HFF-Myc (cell line): ENCODE data around the gene EFR3B.
"Not testable (repeated sequence)": the region's sequence is repeated elsewhere in the genome, so short reads cannot be mapped to it uniquely, and the experiment has no call there.

Experiments
- DNase-seq: peaks from one replicate; pipeline ENCODE4 v3.0.0-alpha.2; 2011; ENCODE audit warnings: low read depth; ENCODE audit errors: extremely low read depth
- H3K4me3 ChIP-seq: replicated peaks from 2 replicates; pipeline ENCODE4 v1.5.1; 2011; ENCODE audit warnings: low read depth, mild to moderate bottlenecking, control low read depth, low read length
- TF ChIP-seq, protein P1 (sequence below): IDR thresholded peaks from 2 replicates; pipeline ENCODE4 v1.5.1; 2012; ENCODE audit warnings: mild to moderate bottlenecking, low read depth, low read length, control low read depth; ENCODE audit errors: missing control alignments

Gene EFR3B

DNA sequence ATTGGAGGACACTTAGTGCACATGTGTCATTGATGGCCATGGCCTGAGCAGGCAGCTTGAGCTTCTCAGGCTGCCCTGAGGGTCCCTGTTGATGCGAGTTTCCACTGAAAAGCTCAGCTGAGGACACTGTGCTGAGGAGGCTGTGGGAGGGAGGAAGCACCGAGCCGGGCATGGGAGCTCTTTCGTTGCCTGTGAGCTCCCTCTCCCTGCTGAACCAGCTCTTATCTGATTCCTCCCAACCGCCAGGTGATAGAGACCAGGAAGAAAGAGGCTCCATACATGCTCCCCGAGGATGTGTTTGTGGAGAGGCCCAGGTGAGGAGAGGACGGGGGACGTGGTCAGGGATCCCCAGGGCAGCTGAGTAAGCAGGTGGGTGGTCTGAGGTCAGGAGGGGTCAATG, 99.2 kb downstream of the EFR3B start:
- TF ChIP-seq, protein P1, sequence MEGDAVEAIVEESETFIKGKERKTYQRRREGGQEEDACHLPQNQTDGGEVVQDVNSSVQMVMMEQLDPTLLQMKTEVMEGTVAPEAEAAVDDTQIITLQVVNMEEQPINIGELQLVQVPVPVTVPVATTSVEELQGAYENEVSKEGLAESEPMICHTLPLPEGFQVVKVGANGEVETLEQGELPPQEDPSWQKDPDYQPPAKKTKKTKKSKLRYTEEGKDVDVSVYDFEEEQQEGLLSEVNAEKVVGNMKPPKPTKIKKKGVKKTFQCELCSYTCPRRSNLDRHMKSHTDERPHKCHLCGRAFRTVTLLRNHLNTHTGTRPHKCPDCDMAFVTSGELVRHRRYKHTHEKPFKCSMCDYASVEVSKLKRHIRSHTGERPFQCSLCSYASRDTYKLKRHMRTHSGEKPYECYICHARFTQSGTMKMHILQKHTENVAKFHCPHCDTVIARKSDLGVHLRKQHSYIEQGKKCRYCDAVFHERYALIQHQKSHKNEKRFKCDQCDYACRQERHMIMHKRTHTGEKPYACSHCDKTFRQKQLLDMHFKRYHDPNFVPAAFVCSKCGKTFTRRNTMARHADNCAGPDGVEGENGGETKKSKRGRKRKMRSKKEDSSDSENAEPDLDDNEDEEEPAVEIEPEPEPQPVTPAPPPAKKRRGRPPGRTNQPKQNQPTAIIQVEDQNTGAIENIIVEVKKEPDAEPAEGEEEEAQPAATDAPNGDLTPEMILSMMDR, result no peak
- no peak for DNase-seq
- no peak overlapping the region for H3K4me3 ChIP-seq

DNA sequence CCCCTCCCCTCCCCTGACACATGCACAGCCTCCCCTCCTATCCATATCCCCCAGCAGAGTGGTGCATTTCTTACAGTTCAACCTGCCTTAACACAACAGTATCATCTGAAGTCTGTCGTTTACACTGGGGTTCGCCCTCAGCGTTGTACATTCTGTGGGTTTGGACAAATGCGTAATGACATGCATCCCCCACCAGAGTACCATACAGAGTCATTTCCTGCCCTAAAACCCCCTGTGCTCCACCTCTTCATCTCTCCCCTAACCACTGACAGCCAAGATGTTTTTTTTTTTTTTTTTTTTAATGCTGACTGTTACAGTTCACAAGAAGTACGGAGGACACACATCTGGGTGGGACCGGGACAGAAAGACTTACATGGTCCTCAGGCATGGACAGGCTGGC, 103.9 kb downstream of the EFR3B start:
- TF ChIP-seq, protein P1, result no peak
- DNase-seq, result no peak
- no peak overlapping the region for H3K4me3 ChIP-seq

DNA sequence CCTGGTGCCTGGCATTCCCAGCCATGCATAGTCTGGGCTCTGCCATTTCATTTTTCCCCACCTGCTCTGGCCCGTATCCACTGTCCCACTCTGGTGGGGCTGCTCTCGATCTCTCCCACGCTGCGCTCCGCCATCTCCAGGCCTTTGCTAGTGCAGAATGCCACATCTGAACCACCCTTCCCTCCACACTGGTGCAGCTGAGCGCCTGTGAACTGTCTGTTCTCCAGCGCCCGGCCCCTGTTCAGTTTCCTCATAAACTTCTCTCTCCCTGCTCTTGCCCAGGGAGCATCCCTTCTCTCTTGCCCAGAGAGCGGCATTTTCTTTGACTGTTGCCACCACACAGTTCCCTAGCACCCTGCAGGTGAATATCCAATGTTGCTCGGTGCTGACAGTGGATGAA, 105.0 kb downstream of the EFR3B start:
- TF ChIP-seq, protein P1, result no peak
- DNase-seq, result no peak

DNA sequence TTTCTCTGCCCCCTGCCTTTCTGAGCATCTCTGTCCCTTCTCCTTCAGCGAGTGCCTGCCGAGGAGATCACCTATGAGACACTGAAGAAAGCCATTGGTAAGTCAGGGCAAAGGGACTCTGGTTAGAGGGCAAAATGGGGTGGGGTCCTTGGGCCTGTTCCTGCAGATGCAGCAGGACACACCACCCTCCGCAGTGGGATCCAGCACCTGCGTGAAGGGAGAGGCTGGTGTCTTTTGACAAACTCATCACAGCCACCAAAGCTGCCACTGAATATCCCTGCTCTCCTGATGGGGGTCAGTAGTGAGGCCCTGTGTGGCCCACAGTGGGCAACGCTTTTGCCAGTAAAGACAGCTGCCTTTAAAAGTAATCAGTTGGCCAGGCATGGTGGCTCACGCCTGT, 107.8 kb downstream of the EFR3B start:
- TF ChIP-seq, protein P1, result no peak
- H3K4me3 ChIP-seq, result no peak overlapping the region
- DNase-seq, result no peak

More for the DNA sequence above, 105.0 kb downstream of the EFR3B start:
- H3K4me3 ChIP-seq, result no peak overlapping the region

DNA sequence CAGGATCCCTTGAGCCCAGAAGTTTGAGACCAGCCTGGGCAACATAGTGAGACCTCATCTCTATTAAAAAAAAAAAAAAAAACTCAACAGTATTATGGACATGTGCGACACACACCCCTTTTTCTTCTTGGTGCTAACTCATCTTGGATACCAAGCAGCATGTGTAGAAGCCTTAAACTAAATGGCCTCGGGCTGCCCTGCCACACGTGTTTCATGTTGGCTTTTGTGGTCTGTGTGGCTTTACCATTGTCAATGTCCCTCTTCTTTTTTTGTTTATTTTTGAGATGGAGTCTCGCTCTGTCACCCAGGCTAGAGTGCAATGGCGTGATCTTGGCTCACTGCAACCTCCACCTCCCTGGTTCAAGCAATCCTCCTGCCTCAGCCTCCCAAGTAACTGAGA, 109.1 kb downstream of the EFR3B start:
- not testable (repeated sequence) for DNase-seq

DNA sequence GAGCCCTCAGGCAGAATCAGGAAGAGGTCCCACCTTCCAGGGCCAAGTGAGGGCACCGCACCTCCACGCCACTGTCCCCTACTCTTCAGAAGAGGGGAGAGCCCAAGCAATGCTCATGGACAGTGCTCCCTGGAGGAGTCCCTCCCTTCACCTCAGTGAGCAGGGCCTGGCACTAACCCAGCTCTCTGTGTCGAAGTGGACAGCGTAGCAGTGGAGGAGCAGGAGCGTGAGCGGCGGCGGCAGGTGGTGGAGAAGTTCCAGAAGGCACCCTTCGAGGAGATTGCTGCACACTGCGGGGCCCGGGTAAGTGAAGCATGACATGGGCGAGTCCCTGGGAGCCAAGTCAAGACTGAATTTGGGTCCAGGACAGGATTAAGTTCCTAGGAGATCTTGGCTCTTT, 109.8 kb downstream of the EFR3B start:
- DNase-seq, result no peak
- TF ChIP-seq, protein P1, result no peak
- no peak overlapping the region for H3K4me3 ChIP-seq

More for the DNA sequence above, 109.1 kb downstream of the EFR3B start:
- H3K4me3 ChIP-seq, result not testable (repeated sequence)

DNA sequence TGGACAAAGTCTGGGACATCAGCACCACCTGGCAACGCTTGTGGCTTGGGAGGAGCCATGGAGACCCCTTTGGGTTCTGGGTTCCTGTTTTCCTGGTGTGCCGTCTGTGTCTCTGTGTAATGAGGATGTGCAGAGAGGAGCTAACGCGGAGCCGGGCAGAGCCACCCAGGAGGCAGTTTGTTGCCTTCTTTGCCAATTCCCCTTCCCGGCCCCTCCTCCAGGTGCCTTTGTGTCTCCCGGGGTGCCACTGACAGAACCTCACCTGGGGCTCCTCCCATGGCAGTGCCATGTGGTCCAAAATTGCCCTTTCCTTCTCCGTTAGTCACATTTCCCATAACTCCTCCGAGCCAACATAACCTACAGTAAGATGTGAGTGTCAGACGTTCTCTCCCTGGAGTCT, 113.5 kb downstream of the EFR3B start:
- DNase-seq, result no peak
- TF ChIP-seq, protein P1, result no peak
- H3K4me3 ChIP-seq, result no peak overlapping the region
